GM18505 (cell line): ENCODE data around the gene PRKAR2B.

Source experiments
- ATAC-seq: cut with Tn5 transposase; IDR thresholded peaks from one replicate; pipeline ENCODE4 v1.9.1; 2021; ENCODE audit not compliant: unreplicated experiment
- POLR2A ChIP-seq: IDR thresholded peaks from 4 replicates; pipeline ENCODE4 v1.6.1; 2011; ENCODE audit warnings: borderline replicate concordance; ENCODE audit not compliant: insufficient read depth, insufficient read length; ENCODE audit errors: extremely low read depth

Gene PRKAR2B

GRCh38 chr7:107111196-107111595, 66.7 kb downstream of the PRKAR2B start:
- no peak for TF ChIP-seq POLR2A
- ATAC-seq = no peak

GRCh38 chr7:107113866-107114265, 69.4 kb downstream of the PRKAR2B start:
- no peak for ATAC-seq
- TF ChIP-seq POLR2A = no peak

GRCh38 chr7:107115114-107115513, 70.6 kb downstream of the PRKAR2B start:
- ATAC-seq = no peak
- no peak for TF ChIP-seq POLR2A

- no peak for TF ChIP-seq POLR2A
- no peak for ATAC-seq
Observed at GRCh38 chr7:107115762-107116540, 71.4 kb downstream of the PRKAR2B start.

GRCh38 chr7:107118109-107118900, 73.8 kb downstream of the PRKAR2B start:
- no peak for TF ChIP-seq POLR2A
- ATAC-seq = no peak

- no peak for TF ChIP-seq POLR2A
- no peak for ATAC-seq
Observed at GRCh38 chr7:107119376-107120105, 75.0 kb downstream of the PRKAR2B start.

- no peak for ATAC-seq
- no peak for TF ChIP-seq POLR2A
Observed at GRCh38 chr7:107122486-107122911, 78.0 kb downstream of the PRKAR2B start.

- TF ChIP-seq POLR2A = no peak
- ATAC-seq = no peak
Observed at GRCh38 chr7:107123392-107123791, 78.9 kb downstream of the PRKAR2B start.

GRCh38 chr7:107125475-107125874, 81.0 kb downstream of the PRKAR2B start:
- ATAC-seq = no peak
- TF ChIP-seq POLR2A = no peak

- TF ChIP-seq POLR2A = no peak
- ATAC-seq = no peak
Observed at GRCh38 chr7:107128217-107128616, 83.7 kb downstream of the PRKAR2B start.

- no peak for TF ChIP-seq POLR2A
- no peak for ATAC-seq
Observed at GRCh38 chr7:107128748-107129147, 84.2 kb downstream of the PRKAR2B start.

GRCh38 chr7:107130487-107131220, 86.1 kb downstream of the PRKAR2B start:
- no peak for ATAC-seq
- TF ChIP-seq POLR2A = no peak

GRCh38 chr7:107133396-107133795, 88.9 kb downstream of the PRKAR2B start:
- ATAC-seq = no peak
- no peak for TF ChIP-seq POLR2A
